ENCODE measurements around the gene NEUROG2.
A peak's percentile ranks its signal among the peaks of the same experiment; 100 is the strongest.
"Not testable (repeated sequence)": the region's sequence is repeated elsewhere in the genome, so short reads cannot be mapped to it uniquely, and the experiment has no call there.

Gene NEUROG2

DNA sequence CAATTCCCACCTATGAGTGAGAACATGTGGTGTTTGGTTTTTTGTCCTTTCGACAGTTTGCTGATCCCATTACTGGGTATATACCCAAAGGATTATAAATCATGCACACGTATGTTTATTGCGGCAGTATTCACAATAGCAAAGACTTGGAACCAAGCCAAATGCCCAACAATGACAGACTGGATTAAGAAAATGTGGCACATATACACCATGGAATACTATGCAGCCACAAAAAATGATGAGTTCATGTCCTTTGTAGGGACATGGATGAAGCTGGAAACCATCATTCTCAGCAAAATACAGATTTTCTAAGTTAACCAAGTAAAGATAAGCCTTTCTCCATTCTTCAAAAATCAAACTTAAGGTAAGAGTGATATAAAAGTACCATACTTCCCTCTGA is 38.3 kb upstream of the NEUROG2 start:
- TF ChIP-seq ZNF8 (CRISPR knock-in tag; IDR thresholded peaks at IDR 0.05) = 0 out of 2 replicates have a peak, but pooled peaks have one; percentile 40
- not testable (repeated sequence) for ATAC-seq

- no peak for TF ChIP-seq SNAI2 (CRISPR knock-in tag; IDR thresholded peaks at IDR 0.05)
- TF ChIP-seq ARNTL (CRISPR knock-in tag; IDR thresholded peaks at IDR 0.05; ENCODE audit: borderline replicate concordance, low read depth) = no peak
- no peak for TF ChIP-seq PPARA (CRISPR knock-in tag; IDR thresholded peaks at IDR 0.05; ENCODE audit: borderline replicate concordance)
- TF ChIP-seq RARB (CRISPR knock-in tag; IDR thresholded peaks at IDR 0.05) = no peak
- TF ChIP-seq, protein P1, sequence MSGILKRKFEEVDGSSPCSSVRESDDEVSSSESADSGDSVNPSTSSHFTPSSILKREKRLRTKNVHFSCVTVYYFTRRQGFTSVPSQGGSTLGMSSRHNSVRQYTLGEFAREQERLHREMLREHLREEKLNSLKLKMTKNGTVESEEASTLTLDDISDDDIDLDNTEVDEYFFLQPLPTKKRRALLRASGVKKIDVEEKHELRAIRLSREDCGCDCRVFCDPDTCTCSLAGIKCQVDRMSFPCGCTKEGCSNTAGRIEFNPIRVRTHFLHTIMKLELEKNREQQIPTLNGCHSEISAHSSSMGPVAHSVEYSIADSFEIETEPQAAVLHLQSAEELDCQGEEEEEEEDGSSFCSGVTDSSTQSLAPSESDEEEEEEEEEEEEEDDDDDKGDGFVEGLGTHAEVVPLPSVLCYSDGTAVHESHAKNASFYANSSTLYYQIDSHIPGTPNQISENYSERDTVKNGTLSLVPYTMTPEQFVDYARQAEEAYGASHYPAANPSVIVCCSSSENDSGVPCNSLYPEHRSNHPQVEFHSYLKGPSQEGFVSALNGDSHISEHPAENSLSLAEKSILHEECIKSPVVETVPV (CRISPR knock-in tag; IDR thresholded peaks at IDR 0.05) = no peak
- no peak for TF ChIP-seq ZFP30 (CRISPR knock-in tag; IDR thresholded peaks at IDR 0.05)
- no peak for TF ChIP-seq GLIS3 (CRISPR knock-in tag; IDR thresholded peaks at IDR 0.05)
- no peak for TF ChIP-seq ZNF70 (CRISPR knock-in tag; IDR thresholded peaks at IDR 0.05)
- TF ChIP-seq PATZ1 (CRISPR knock-in tag; IDR thresholded peaks at IDR 0.05; ENCODE audit: borderline replicate concordance) = no peak
- TF ChIP-seq ZNF565 (CRISPR knock-in tag; conservative IDR thresholded peaks at IDR 0.05; ENCODE audit: low read depth) = no peak
- TF ChIP-seq ZFP3 (CRISPR knock-in tag; IDR thresholded peaks at IDR 0.05) = no peak
- TF ChIP-seq CSDC2 (CRISPR knock-in tag; IDR thresholded peaks at IDR 0.05) = no peak
- no peak for TF ChIP-seq ESRRG (CRISPR knock-in tag; IDR thresholded peaks at IDR 0.05)
Measured at GRCh38 chr4:112552668-112553067, 36.7 kb upstream of the NEUROG2 start.

DNA sequence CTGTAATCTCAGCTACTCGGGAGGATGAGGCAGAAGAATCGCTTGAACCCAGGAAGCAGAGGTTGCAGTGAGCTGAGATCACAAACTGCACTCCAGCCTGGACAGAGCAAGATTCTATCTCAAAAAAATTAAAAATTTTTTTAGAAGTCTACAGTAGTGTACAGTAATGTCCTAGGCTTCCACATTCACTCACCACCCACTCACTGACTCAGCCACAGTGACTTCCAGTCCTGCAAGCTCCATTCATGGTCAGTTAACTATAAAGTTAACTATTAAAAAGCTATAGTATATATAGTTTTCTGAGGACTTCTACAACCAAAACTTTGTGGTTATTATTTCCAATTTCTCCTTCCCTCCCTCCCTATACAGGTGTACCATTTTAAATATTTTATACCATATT is 34.7 kb upstream of the NEUROG2 start:
- TF ChIP-seq ISL1 (CRISPR knock-in tag; IDR thresholded peaks at IDR 0.05) = no peak
- TF ChIP-seq BACH2 (CRISPR knock-in tag; IDR thresholded peaks at IDR 0.05; ENCODE audit: borderline replicate concordance) = no peak
- TF ChIP-seq ARNTL (CRISPR knock-in tag; IDR thresholded peaks at IDR 0.05; ENCODE audit: borderline replicate concordance, low read depth) = no peak

More at GRCh38 chr4:112552668-112553067, 36.7 kb upstream of the NEUROG2 start:
- peak; percentile 95 for ATAC-seq

DNA sequence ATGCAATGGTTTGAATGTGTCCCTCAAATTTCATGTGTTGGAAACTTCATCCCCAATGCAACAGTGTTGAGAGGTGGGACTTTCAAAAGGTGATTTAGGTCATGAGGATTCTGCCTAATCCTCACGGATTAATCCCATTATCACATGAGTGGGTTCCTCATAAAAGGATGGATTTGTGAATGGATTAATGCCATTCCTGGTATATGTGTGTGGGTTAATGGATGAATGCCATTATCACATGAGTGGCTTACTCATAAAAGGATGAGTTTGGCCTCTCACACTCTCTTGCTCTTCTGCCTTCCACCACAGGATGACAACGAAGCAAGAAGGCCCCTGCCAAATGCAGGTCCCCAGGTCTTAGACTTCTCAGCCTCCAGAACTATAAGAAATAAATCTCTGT is 30.5 kb upstream of the NEUROG2 start:
- no peak for ATAC-seq
- TF ChIP-seq ZNF565 (CRISPR knock-in tag; conservative IDR thresholded peaks at IDR 0.05; ENCODE audit: low read depth) = no peak

More for the DNA sequence above, 34.7 kb upstream of the NEUROG2 start:
- peak; percentile 34; the same call in 1 of the 3 replicates for ATAC-seq

DNA sequence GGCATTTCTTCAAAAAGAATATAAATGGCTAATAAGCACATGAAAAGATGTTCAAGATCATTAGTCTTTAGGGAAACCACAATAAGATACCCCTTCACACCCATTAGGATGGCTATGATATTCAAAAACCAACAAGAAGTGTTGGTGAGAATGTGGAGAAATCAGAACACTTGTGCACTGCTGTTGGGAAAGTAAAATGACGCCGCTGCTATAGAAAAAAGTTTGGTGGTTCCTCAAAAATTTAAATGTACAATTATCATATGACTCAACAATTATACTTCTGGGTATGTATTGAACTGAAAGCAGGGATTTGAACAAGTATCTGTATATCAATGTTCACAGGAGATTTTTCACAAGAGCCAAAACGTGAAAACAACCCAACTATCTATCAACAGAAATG is 29.4 kb upstream of the NEUROG2 start:
- TF ChIP-seq RARB (CRISPR knock-in tag; IDR thresholded peaks at IDR 0.05) (no peak), ZFP3 (CRISPR knock-in tag; IDR thresholded peaks at IDR 0.05) (no peak), SNAI2 (CRISPR knock-in tag; IDR thresholded peaks at IDR 0.05) (no peak), OSR1 (CRISPR knock-in tag; IDR thresholded peaks at IDR 0.05) (no peak), BACH2 (CRISPR knock-in tag; IDR thresholded peaks at IDR 0.05; ENCODE audit: borderline replicate concordance) (no peak), ZNF565 (CRISPR knock-in tag; conservative IDR thresholded peaks at IDR 0.05; ENCODE audit: low read depth) (no peak), PPARA (CRISPR knock-in tag; IDR thresholded peaks at IDR 0.05; ENCODE audit: borderline replicate concordance) (no peak), ISL1 (CRISPR knock-in tag; IDR thresholded peaks at IDR 0.05) (no peak), CSDC2 (CRISPR knock-in tag; IDR thresholded peaks at IDR 0.05) (no peak), TSHZ2 (CRISPR knock-in tag; IDR thresholded peaks at IDR 0.05) (no peak), ZFP30 (CRISPR knock-in tag; IDR thresholded peaks at IDR 0.05) (no peak)
- TF ChIP-seq, protein P2, sequence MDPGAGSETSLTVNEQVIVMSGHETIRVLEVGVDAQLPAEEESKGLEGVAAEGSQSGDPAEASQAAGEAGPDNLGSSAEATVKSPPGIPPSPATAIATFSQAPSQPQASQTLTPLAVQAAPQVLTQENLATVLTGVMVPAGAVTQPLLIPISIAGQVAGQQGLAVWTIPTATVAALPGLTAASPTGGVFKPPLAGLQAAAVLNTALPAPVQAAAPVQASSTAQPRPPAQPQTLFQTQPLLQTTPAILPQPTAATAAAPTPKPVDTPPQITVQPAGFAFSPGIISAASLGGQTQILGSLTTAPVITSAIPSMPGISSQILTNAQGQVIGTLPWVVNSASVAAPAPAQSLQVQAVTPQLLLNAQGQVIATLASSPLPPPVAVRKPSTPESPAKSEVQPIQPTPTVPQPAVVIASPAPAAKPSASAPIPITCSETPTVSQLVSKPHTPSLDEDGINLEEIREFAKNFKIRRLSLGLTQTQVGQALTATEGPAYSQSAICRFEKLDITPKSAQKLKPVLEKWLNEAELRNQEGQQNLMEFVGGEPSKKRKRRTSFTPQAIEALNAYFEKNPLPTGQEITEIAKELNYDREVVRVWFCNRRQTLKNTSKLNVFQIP (CRISPR knock-in tag; IDR thresholded peaks at IDR 0.05; ENCODE audit: borderline replicate concordance, low read depth) = no peak
- ATAC-seq = no peak

Data from SK-N-SH treated with all-trans-retinoic acid at 6 μM for 48 hours (cell line).